ENCODE measurements around the gene EPS8.
A peak's percentile ranks its signal among the peaks of the same experiment; 100 is the strongest.

The EPS8 gene

DNA sequence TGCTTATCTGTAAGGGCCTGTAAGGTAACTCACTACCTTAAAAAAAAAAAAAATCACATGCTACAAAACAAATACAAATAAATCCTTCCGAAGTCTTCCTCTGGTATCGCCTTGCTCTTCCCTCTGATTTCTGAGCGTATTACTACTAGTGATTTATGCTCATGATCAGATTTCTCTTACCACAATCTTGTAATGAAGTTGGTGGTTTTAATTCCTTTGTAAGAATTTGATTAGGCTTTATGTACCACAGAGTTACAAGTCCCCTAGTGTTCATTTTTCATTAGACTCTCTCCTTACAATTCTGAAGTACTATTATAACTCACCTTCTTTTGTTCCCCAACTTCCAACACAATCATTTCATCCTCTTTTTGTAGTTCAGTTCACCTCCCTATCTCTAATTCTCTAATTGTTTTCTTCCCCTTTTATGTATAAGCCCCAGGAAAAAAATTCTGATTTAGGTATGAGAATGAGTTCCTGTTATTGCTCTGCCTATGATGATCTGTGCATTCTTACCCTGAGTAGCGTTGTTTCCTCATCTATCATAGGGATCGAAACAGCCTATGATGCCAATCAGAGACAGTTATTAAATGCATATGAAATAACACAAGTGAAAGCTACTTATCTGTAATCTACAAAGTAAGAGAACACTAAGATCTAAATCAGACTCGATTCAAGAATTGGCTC is 81.5 kb downstream of the EPS8 start:
- DNase-seq (ENCODE audit: extremely low read depth, low read depth), result no peak
- TF ChIP-seq, protein P1, sequence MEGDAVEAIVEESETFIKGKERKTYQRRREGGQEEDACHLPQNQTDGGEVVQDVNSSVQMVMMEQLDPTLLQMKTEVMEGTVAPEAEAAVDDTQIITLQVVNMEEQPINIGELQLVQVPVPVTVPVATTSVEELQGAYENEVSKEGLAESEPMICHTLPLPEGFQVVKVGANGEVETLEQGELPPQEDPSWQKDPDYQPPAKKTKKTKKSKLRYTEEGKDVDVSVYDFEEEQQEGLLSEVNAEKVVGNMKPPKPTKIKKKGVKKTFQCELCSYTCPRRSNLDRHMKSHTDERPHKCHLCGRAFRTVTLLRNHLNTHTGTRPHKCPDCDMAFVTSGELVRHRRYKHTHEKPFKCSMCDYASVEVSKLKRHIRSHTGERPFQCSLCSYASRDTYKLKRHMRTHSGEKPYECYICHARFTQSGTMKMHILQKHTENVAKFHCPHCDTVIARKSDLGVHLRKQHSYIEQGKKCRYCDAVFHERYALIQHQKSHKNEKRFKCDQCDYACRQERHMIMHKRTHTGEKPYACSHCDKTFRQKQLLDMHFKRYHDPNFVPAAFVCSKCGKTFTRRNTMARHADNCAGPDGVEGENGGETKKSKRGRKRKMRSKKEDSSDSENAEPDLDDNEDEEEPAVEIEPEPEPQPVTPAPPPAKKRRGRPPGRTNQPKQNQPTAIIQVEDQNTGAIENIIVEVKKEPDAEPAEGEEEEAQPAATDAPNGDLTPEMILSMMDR (IDR thresholded peaks at IDR 0.05; ENCODE audit: low read depth, low read length), result no peak

DNA sequence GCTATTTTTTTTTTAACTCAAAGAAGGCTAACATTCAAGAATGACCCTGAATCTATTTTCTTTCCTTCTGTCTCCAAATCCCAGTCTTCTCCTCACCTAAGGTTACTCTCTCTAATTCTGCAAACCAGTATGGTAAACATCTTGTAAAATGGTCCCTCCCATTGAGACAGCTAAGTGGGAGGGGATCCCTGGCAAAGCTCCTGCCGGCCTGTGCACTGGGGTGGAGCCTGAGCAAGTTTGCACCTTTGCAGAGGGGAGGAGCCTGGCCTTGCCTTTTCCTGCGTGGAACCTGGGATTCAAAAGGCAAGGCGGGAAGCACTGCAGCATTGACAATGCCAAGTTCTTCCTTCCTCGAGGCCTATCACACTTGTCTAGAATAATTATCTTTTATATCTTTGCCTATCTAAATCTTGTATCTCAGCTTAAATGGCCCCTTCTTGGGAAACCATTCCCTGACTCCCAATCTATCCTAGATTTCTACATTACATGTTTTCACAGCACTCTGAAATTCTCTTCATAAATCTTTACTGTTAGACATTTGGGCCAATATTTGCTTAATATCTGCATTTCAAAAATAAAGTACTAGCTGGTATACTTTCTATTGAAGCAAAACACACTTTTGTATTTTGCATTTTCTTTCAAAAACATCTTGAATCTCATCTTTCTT is 83.0 kb downstream of the EPS8 start:
- TF ChIP-seq, protein P1 (IDR thresholded peaks at IDR 0.05; ENCODE audit: low read depth, low read length), result no peak
- DNase-seq (ENCODE audit: extremely low read depth, low read depth), result no peak

DNA sequence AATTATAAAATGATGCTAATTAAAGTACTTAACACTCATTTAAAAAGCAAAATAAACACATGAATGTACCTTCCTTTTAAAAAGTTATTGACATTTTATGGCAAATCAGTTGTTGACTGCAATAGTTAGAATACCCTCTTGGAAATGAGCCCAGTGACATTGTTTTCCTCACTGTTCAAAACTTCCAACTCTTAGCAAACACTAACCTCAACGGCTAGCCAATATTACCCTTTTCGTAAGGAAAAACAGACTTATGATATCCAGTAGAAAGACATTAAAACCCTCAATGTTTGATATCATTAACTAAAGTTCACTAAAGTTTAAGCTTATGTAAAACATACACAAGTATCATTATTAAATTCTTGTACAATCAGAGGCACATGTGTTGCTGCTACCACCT is 83.6 kb downstream of the EPS8 start:
- TF ChIP-seq, protein P1 (IDR thresholded peaks at IDR 0.05; ENCODE audit: low read depth, low read length), result no peak
- DNase-seq (ENCODE audit: extremely low read depth, low read depth), result no peak

DNA sequence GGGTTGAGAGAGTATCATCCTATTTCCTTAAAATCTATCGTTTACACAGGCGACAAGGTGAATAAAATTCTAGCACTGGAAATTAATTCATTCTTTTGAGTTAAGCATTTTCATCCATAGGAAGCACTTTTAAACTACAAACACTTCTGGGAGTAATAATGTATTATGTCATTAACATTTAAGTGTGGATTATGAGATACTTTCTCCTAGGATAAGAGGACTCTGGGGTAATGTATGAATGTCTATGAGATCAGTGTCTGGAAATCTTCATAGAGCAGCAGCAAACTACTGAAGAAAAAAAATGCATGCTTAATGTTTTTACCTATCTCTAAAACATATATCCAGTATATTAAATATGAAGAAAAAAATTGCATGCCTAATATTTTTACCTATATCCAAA is 86.9 kb downstream of the EPS8 start:
- DNase-seq (ENCODE audit: extremely low read depth, low read depth), result no peak
- TF ChIP-seq, protein P1 (IDR thresholded peaks at IDR 0.05; ENCODE audit: low read depth, low read length), result no peak

DNA sequence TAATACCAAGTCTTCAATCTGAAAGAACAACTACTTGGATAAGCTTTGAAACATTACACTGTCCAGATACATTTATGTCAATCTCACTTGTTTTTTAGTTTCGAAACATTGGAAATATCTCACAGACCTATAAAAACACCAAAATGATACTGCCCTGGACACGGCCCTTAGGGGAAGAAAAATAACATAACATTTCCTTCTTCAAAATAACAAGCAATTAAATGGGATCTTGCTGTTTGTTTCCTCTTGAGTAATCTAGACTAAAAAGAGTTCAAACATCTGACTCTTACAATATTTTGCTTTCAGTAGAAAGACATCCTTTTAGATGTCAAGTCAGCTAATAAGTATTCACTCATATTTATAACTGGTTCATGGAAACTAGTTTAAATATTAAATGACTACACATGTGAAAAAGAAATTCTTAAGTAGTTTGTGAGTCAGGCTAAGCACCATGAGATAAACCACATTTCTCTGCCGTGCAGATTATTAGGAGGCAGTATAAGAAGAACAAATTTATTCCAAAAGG is 87.5 kb downstream of the EPS8 start:
- TF ChIP-seq, protein P1 (IDR thresholded peaks at IDR 0.05; ENCODE audit: low read depth, low read length), result no peak
- peak; percentile 35 for DNase-seq (ENCODE audit: extremely low read depth, low read depth)

DNA sequence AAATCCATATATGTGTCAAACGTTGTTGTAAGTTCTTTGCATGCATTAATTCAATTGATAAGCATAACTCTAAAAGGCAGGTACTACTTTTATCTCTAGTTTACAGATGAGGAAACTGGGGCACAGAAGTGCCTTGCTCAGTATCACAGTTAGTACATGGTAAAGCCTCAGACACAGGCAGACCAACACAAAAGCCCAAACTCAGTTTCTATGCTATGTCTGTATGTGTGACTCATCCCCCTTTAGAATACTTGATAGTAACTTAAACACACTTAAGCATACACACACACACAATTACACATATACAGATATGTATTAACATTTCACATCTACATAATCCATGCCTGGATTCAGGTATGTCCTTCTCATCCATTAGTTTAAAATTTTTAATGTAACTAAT is 88.0 kb downstream of the EPS8 start:
- DNase-seq (ENCODE audit: extremely low read depth, low read depth), result no peak
- TF ChIP-seq, protein P1 (IDR thresholded peaks at IDR 0.05; ENCODE audit: low read depth, low read length), result no peak

DNA sequence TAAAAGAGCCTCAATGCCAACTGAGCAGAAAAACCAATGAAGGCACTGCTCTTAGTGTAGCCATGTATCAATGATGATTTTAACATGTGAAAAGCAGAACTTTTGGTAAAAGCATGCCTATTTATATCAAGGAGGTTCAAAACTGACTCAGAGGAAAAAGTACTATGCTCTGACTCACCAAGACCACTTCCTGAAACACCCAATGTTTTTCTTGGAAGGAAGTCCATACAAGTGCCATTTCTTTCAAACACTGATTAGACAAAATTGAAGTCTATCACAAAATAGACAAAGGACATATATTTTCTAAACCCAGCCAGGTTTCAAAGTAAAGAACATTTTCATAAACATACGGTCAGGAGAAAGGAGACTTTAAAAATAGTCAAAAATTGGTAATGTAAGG is 88.6 kb downstream of the EPS8 start:
- DNase-seq (ENCODE audit: extremely low read depth, low read depth), result peak; percentile 57
- TF ChIP-seq, protein P1 (IDR thresholded peaks at IDR 0.05; ENCODE audit: low read depth, low read length), result no peak
